Activated gamma-delta T cell treated with Interleukin-2 at 50 U/mL for 16 hours (primary cell): Measurements from ENCODE around the gene CCDC160.
"Not testable (repeated sequence)": the region's sequence is repeated elsewhere in the genome, so short reads cannot be mapped to it uniquely, and the experiment has no call there.

Experiments used
- DNase-seq: peaks from one replicate; pipeline ENCODE4 v3.0.0-alpha.2; 2020

The CCDC160 gene

GRCh38 chrX:134236626-134237614 is at the start of gene CCDC160:
Gene CCDC160 (plus strand): TSS chrX:134237182. CDS start chrX:134244801, 7,619 bp downstream.
- DNase-seq = no peak

- DNase-seq = no peak
These were observed 45.7 kb upstream of the CCDC160 start for GRCh38 chrX:134191281-134191680.

- DNase-seq = no peak
These were observed 42.1 kb upstream of the CCDC160 start for GRCh38 chrX:134194915-134195314.

- no peak for DNase-seq
These were observed 34.4 kb upstream of the CCDC160 start for GRCh38 chrX:134202561-134202960.

GRCh38 chrX:134206221-134206620 is 30.8 kb upstream of the CCDC160 start:
- DNase-seq = no peak

DNA sequence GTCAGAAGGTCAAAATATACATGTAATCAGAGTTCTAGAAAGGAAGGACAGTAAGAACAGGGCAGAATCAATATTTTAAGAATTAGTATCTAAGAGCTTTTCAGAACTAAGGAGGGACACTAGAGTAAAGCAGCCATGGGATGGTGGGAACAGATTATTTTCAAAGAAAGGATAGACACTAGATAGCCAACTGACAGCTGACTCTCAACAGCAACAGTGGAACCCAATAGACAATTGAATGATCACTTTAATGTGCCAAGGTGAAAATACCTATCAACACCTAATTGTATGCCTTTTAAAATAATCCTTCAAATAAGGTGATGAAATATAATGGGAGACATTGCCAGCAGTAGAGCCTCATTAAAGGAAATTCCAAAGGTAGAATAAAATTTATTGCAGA is 26.5 kb upstream of the CCDC160 start:
- DNase-seq = no peak

DNA sequence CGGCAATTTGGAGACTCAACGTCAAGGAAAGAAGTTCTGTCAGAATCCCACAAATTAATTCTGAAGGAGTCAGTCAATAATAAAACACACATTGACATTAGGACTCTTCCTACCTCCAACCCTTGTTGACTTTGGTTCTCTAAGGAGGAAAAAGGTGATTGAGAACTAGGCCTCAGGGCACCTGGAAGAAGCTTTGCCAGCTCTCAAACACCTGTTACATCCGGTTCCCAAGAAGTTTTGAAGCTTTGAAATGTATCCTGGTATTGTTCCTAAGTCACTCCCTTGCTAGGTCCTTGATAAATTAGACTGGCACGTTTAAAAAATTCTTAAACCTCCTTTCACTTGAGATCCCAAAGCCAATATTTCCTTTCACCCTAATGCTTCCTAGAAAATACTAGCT is 1.7 kb upstream of the CCDC160 start:
- DNase-seq = no peak

DNA sequence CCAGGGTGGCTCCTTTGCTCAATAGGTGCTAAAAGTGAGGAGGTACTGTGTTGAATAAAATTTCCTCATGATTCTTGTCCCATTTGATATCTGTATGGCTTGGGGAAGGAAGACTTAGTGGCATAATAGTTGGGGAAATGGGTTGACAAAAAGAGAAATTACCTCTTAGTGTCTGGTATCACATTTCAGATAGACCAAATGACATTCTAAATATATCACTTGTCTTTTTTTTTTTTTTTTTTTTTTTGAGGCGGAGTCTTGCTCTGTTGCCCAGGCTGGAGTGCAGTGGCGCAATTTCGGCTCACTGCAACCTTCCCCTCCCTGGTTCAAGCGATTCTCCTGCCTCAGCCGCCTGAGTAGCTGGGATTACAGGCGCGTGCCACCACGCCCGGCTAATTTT is 1.2 kb downstream of the CCDC160 start:
- not testable (repeated sequence) for DNase-seq

DNA sequence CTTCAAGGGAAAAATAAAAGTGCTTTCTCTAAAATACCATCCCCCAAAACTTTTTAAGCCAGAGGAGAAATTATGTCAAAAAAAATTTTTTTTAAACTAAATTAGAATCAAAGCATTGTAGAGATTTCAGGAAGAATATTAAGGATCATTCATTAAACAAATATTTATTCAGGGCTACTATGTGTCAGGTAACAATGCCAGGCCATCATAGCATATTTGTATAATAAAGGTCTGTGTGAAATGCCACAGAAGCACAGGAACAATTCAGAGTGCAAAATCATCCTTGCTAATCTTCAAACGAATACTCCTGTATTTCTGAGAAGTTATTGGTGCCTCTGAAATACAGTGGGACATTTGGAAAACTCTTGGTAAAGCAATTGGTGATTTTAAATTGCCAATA is 2.0 kb downstream of the CCDC160 start:
- no peak for DNase-seq

DNA sequence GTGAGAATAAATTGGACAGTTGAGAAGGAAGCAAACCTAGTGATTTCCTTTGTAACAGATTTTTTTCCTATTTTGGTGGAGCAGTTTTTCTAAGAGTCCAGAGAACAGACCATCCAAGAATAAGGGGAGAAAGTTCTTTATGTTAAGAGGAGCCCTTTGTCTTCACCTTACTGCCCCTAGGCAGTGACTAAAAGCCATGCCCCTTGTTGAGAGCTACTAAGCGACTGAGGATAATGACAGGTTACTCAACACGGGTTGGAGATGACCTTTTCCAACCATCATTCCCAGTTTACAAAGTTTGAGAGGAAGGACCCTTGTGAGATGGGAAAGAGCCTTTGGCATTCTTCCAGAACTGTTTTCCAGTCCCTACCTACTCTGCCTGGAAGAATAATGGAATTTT is 3.2 kb downstream of the CCDC160 start:
- no peak for DNase-seq

GRCh38 chrX:134241960-134242619 is 5.1 kb downstream of the CCDC160 start:
- no peak for DNase-seq

DNA sequence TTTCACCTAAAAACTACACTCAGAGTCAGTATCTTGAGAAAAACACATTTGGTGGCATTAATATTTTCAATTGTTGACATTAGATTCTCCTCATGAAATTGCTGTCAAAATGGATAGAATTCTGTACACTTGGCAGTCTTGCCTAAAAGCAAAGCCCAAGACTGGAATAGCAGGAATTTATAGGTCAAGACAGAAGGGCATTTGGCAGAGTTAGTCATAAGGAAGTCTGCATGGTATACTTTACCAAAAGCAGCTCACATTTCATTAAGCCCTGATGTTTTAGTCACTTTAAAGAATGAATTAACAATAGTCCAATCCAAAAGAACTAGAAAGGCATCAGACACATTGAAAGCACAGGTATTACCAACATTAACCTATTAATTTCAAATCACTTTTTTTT is 7.1 kb downstream of the CCDC160 start:
- no peak for DNase-seq

GRCh38 chrX:134246282-134246681 is 9.3 kb downstream of the CCDC160 start:
- no peak for DNase-seq

- no peak for DNase-seq
These were observed 10.5 kb downstream of the CCDC160 start for GRCh38 chrX:134247492-134247891.

- no peak for DNase-seq
These were observed 12.3 kb downstream of the CCDC160 start for GRCh38 chrX:134249241-134249640.

- DNase-seq = no peak
These were observed 14.3 kb downstream of the CCDC160 start for GRCh38 chrX:134251241-134251640.

GRCh38 chrX:134254511-134254910 is 17.5 kb downstream of the CCDC160 start:
- DNase-seq = no peak

- DNase-seq = no peak
These were observed 18.6 kb downstream of the CCDC160 start for GRCh38 chrX:134255555-134255954.

DNA sequence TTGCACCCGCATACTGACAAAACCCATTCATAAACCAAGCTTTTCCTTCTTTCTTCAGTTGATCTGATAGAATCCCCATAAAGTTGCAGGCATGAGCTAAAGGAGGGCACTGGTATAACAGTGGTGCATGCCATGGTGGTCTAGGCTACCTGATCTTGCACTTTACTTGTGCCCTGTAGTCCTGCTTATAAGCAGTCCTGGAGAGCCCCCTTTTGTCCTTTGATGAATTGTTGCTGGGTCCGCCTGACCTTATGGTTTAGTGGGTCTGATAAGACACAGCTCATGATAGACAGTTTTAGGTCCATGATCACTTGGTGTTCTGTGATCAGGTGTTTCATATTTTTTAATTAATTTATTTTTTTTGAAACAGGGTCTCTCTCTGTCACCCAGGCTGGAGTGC is 19.7 kb downstream of the CCDC160 start:
- DNase-seq = no peak

- DNase-seq = no peak
These were observed 21.2 kb downstream of the CCDC160 start for GRCh38 chrX:134258202-134258601.

DNA sequence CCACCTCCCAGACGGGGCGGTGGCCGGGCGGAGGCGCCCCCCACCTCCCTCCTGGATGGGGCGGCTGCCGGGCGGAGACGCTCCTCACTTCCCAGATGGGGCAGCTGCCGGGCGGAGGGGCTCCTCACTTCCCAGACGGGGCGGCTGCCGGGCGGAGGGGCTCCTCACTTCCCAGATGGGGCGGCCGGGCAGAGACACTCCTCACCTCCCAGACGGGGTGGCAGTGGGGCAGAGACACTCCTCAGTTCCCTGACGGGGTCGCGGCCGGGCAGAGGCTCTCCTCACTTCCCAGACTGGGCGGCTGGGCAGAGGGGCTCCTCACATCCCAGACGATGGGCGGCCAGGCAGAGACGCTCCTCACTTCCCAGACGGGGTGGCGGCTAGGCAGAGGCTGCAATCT is 49.0 kb downstream of the CCDC160 start:
- DNase-seq = not testable (repeated sequence)

- DNase-seq = no peak
These were observed 50.4 kb downstream of the CCDC160 start for GRCh38 chrX:134287346-134287745.

GRCh38 chrX:134294548-134294947 is 57.6 kb downstream of the CCDC160 start:
- no peak for DNase-seq
